Hepatocyte (in vitro differentiated cells): ENCODE measurements around the gene EFNA2. TPM values are rescaled to one million over a fixed set of nuclear protein-coding genes. Genes with fewer than 3 reads are reported as not detected.

Experiments used
- DNase-seq: peaks from one replicate; pipeline ENCODE4 v3.0.0-alpha.2; 2016; ENCODE audit warnings: low spot score
- H2AFZ ChIP-seq: fragments of 200-600 bp; sonication (generic); 2 replicates; pipeline ENCODE4 v1.6.0; 2016; ENCODE audit warnings: antibody characterized with exemption, mild to moderate bottlenecking
- H3K27ac ChIP-seq: fragments of 200-600 bp; sonication (generic); 2 replicates; pipeline ENCODE4 v1.5.1; 2016; ENCODE audit warnings: mild to moderate bottlenecking
- H3K27me3 ChIP-seq: fragments of 200-600 bp; sonication (generic); 2 replicates; pipeline ENCODE4 v1.6.1; 2016
- H3K36me3 ChIP-seq: fragments of 200-600 bp; sonication (generic); replicated peaks from 2 replicates; pipeline ENCODE4 v1.5.1; 2016; ENCODE audit warnings: low read depth; ENCODE audit not compliant: insufficient read depth
- H3K4me1 ChIP-seq: fragments of 200-600 bp; sonication (generic); 2 replicates; pipeline ENCODE4 v1.5.1; 2016; ENCODE audit warnings: mild to moderate bottlenecking, moderate library complexity; ENCODE audit not compliant: insufficient read depth
- H3K4me2 ChIP-seq: fragments of 200-600 bp; sonication (generic); 2 replicates; pipeline ENCODE4 v1.6.0; 2016
- H3K4me3 ChIP-seq: fragments of 200-600 bp; sonication (generic); 2 replicates; pipeline ENCODE4 v1.5.1; 2016; ENCODE audit warnings: mild to moderate bottlenecking
- H3K79me2 ChIP-seq: fragments of 200-600 bp; sonication (generic); 2 replicates; pipeline ENCODE4 v1.6.0; 2017; ENCODE audit warnings: mild to moderate bottlenecking
- H3K9me2 ChIP-seq: fragments of 200-600 bp; sonication (generic); replicated peaks from 2 replicates; pipeline ENCODE4 v1.6.0; 2017; ENCODE audit warnings: mild to moderate bottlenecking; ENCODE audit not compliant: insufficient read depth
- H3K9me3 ChIP-seq: fragments of 200-600 bp; sonication (generic); 2 replicates; pipeline ENCODE4 v1.5.1; 2016; ENCODE audit warnings: low read depth, mild to moderate bottlenecking
- H4K20me1 ChIP-seq: fragments of 200-600 bp; sonication (generic); 2 replicates; pipeline ENCODE4 v1.6.0; 2016; ENCODE audit warnings: mild to moderate bottlenecking; ENCODE audit not compliant: insufficient read depth, poor library complexity, severe bottlenecking
- EZH2 ChIP-seq: fragments of 200-600 bp; sonication (generic); IDR thresholded peaks from 2 replicates; pipeline ENCODE4 v1.6.1; 2016; ENCODE audit warnings: antibody characterized with exemption, mild to moderate bottlenecking, borderline replicate concordance
- EZH2phosphoT487 ChIP-seq: fragments of 200-600 bp; sonication (generic); IDR thresholded peaks from one replicate; pipeline ENCODE4 v1.6.1; 2018; ENCODE audit warnings: antibody characterized with exemption, mild to moderate bottlenecking, low read depth, moderate library complexity; ENCODE audit not compliant: unreplicated experiment, severe bottlenecking
- WGBS: methylation state at CpG from one replicate; pipeline ENCODE4 v1.1.6; 2016; ENCODE audit warnings: low lambda C conversion rate; ENCODE audit errors: missing lambda C conversion rate; 5-methylcytosine and 5-hydroxymethylcytosine counted together
- polyA plus RNA-seq: library from polyadenylated mRNA; unstranded; fragments of >200 nt; fragmentation: Nextera tagmentation; extraction: Ambion mirVana; gene quantifications from 2 replicates; pipeline ENCODE4 v1.2.1, GENCODE V29; 2016
- total RNA-seq: library from RNA; depleted of rRNA; stranded (reverse); fragments of >200 nt; gene quantifications from 2 replicates; pipeline ENCODE4 v1.2.3, GENCODE V29; 2014
- TF ChIP-seq, protein P1 (sequence below): fragments of 200-600 bp; sonication (generic); IDR thresholded peaks from 2 replicates; pipeline ENCODE4 v1.5.1; 2016; ENCODE audit warnings: antibody characterized with exemption, mild to moderate bottlenecking; ENCODE audit not compliant: poor library complexity

The EFNA2 gene
- total and polyA plus RNA-seq, 2 experiments from 2014 or later: 1.3 to 14.2 TPM

DNA sequence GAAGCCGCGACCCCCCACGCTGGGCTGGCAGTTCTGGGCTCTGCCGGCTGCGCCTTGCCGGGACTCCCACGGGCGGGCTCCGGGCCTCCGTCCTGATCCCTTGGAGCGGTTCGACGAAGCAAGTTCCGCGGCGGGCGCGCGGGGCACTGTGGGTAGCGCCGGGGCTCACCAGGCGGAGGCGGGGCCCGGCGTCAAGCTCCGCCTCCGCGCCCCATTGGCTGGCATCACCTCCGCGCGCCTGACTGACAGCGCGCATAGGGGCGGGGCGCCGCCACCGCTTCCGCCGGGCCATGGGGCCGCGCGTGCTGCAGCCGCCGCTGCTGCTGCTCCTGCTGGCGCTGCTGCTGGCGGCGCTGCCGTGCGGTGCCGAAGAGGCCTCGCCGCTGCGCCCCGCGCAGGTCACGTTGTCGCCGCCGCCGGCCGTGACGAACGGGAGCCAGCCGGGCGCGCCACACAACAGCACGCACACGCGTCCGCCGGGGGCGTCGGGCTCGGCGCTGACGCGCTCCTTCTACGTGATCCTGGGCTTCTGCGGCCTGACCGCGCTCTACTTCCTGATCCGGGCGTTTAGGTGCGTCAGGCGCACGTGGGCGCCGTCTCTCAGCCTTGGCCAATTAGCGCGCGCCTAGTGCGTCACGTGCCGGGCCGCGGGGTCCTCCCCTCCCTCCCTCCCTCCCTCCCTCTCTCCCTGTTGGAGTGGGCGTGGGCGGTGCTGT is 10.3 kb upstream of the EFNA2 start, which contains the start of gene FAM174C:
Gene FAM174C (plus strand): TSS at position 271 of the 716 bp plus-strand sequence. CDS start 20 bp downstream, at position 291.
- Histone ChIP-seq H4K20me1 (peaks cover 42% of the 10 kb centered on the region), H3K27me3 (no peaks in the 10 kb centered on the region), H3K4me3 (peak within 1 kb of the TSS; percentile 44), H3K27ac (peak within 1 kb of the TSS; percentile 99), H3K9me2 (no peaks in the 10 kb centered on the region), H3K79me2 (peaks cover 59% of the 10 kb centered on the region), H3K4me2 (peak within 1 kb of the TSS; percentile 89), H3K9me3 (no peaks in the 10 kb centered on the region), H3K4me1 (peaks cover 35% of the 10 kb centered on the region), H2AFZ (peak within 1 kb of the TSS; percentile 18), H3K36me3 (peaks cover 5% of the 10 kb centered on the region)
- WGBS: under 1% methylated on average over 80 of the region's 98 CpGs
- TF ChIP-seq, protein P1, sequence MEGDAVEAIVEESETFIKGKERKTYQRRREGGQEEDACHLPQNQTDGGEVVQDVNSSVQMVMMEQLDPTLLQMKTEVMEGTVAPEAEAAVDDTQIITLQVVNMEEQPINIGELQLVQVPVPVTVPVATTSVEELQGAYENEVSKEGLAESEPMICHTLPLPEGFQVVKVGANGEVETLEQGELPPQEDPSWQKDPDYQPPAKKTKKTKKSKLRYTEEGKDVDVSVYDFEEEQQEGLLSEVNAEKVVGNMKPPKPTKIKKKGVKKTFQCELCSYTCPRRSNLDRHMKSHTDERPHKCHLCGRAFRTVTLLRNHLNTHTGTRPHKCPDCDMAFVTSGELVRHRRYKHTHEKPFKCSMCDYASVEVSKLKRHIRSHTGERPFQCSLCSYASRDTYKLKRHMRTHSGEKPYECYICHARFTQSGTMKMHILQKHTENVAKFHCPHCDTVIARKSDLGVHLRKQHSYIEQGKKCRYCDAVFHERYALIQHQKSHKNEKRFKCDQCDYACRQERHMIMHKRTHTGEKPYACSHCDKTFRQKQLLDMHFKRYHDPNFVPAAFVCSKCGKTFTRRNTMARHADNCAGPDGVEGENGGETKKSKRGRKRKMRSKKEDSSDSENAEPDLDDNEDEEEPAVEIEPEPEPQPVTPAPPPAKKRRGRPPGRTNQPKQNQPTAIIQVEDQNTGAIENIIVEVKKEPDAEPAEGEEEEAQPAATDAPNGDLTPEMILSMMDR: no peak
- DNase-seq: peak; percentile 98

DNA sequence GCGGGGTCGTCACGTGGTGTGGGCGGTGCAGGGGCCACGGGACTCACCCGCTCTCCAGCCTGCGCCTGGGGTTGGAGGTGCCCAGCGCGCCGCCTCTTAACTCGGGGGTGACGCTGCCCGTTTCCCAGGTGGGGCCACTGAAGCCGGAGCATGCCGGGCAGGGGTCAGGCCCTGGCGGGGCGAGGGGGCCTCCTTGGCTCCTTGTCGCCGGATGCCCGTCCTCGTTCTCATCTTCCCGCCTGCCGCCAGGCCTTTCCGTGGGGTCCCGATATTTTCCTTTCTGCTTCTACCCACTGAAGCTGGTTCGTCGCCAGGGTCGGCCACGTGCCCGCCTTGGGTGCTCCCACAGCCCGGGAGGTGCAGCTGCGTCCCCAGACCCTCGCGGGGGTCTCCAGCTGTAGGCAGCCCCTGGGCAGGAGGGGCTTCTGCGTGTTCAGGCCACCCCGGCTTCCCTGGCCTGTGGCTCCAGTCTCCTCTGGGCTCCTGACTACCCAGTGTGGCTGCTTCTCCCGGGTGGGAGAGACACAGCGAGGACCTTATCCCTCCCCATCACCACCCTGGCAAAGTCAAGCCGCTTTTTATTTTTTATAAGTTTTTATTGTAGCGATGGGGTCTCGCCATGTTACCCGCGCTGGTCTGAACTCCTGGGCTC is 9.6 kb upstream of the EFNA2 start:
- H3K4me3 ChIP-seq: peak overlapping the region; percentile 21
- H3K4me1 ChIP-seq: peaks cover 28% of the 10 kb centered on the region
- H3K27me3 ChIP-seq: no peaks in the 10 kb centered on the region
- H3K79me2 ChIP-seq: peaks cover 52% of the 10 kb centered on the region
- H3K27ac ChIP-seq: peak overlapping the region; percentile 99
- peaks cover 5% of the 10 kb centered on the region for H3K36me3 ChIP-seq
- peaks cover 35% of the 10 kb centered on the region for H4K20me1 ChIP-seq
- H3K4me2 ChIP-seq: peak overlapping the region; percentile 89
- H2AFZ ChIP-seq: peak overlapping the region; percentile 18
- no peak for DNase-seq
- no peaks in the 10 kb centered on the region for H3K9me2 ChIP-seq
- TF ChIP-seq EZH2: no peak
- TF ChIP-seq, protein P1: no peak
- no peak for TF ChIP-seq EZH2phosphoT487
- H3K9me3 ChIP-seq: no peaks in the 10 kb centered on the region
- WGBS: 24% methylated on average over 35 of the region's 43 CpGs

- no peaks in the 10 kb centered on the region for H3K9me3 ChIP-seq
- H3K27ac ChIP-seq: peak overlapping the region; percentile 99
- H4K20me1 ChIP-seq: peaks cover 29% of the 10 kb centered on the region
- DNase-seq: no peak
- no peak overlapping the region for H3K4me3 ChIP-seq
- no peak overlapping the region for H2AFZ ChIP-seq
- no peaks in the 10 kb centered on the region for H3K27me3 ChIP-seq
- H3K79me2 ChIP-seq: peaks cover 47% of the 10 kb centered on the region
- H3K9me2 ChIP-seq: no peaks in the 10 kb centered on the region
- TF ChIP-seq, protein P1: no peak
- no peak for TF ChIP-seq EZH2phosphoT487
- no peak for TF ChIP-seq EZH2
- H3K4me1 ChIP-seq: peaks cover 25% of the 10 kb centered on the region
- WGBS: 86% methylated on average over 10 of the region's 10 CpGs
- H3K4me2 ChIP-seq: peak overlapping the region; percentile 89
- H3K36me3 ChIP-seq: peaks cover 5% of the 10 kb centered on the region
Measured at GRCh38 chr19:1276628-1277022, 9.0 kb upstream of the EFNA2 start.
